ENCODE data around the gene CYP27B1. TPM values are rescaled to one million over a fixed set of nuclear protein-coding genes. Genes with fewer than 3 reads are reported as not detected.

CYP27B1 gene
- total RNA-seq, 4 donors from 2014 or later, result 0.28 to 1.2 TPM; not detected in 2

- Histone ChIP-seq H3K36me3 (no peaks in the 10 kb centered on the region), H3K27ac (no peak overlapping the region), H3K9me3 (no peaks in the 10 kb centered on the region), H3K4me1 (no peaks in the 10 kb centered on the region), H3K4me3 (no peak overlapping the region), H3K27me3 (no peaks in the 10 kb centered on the region)
- DNase-seq, result no peak
- intact Hi-C loops (cut with DNase I; ENCODE audit: low total_unique reads), result no loop called here
- TF ChIP-seq POLR2A (IDR thresholded peaks at IDR 0.05) (no peak), CTCF (IDR thresholded peaks at IDR 0.05) (no peak)
These were observed 31.1 kb upstream of the CYP27B1 start for GRCh38 chr12:57797933-57798332.

- Histone ChIP-seq H3K4me3 (no peak overlapping the region), H3K4me1 (no peaks in the 10 kb centered on the region), H3K27ac (no peak overlapping the region), H3K9me3 (no peaks in the 10 kb centered on the region), H3K36me3 (no peaks in the 10 kb centered on the region), H3K27me3 (no peaks in the 10 kb centered on the region)
- DNase-seq, result no peak
- intact Hi-C loops (cut with DNase I; ENCODE audit: low total_unique reads), result no loop called here
- no peak for TF ChIP-seq CTCF (IDR thresholded peaks at IDR 0.05)
- TF ChIP-seq POLR2A (IDR thresholded peaks at IDR 0.05), result no peak
These were observed 30.1 kb upstream of the CYP27B1 start for GRCh38 chr12:57796996-57797395.

GRCh38 chr12:57795354-57795753, 28.5 kb upstream of the CYP27B1 start:
- Histone ChIP-seq H3K27ac (no peak overlapping the region), H3K9me3 (no peaks in the 10 kb centered on the region), H3K4me3 (no peak overlapping the region), H3K36me3 (no peaks in the 10 kb centered on the region), H3K27me3 (no peaks in the 10 kb centered on the region), H3K4me1 (no peaks in the 10 kb centered on the region)
- no peak for DNase-seq
- intact Hi-C loops (cut with DNase I; ENCODE audit: low total_unique reads), result no loop called here
- TF ChIP-seq POLR2A (IDR thresholded peaks at IDR 0.05) (no peak), CTCF (IDR thresholded peaks at IDR 0.05) (no peak)

- TF ChIP-seq POLR2A (IDR thresholded peaks at IDR 0.05), result no peak
- no peak for TF ChIP-seq CTCF (IDR thresholded peaks at IDR 0.05)
- Histone ChIP-seq H3K27ac (no peak overlapping the region), H3K4me1 (no peaks in the 10 kb centered on the region), H3K36me3 (no peaks in the 10 kb centered on the region), H3K4me3 (no peak overlapping the region), H3K27me3 (no peaks in the 10 kb centered on the region), H3K9me3 (no peaks in the 10 kb centered on the region)
- no peak for DNase-seq
- intact Hi-C loops (cut with DNase I; ENCODE audit: low total_unique reads), result no loop called here
These were observed 27.0 kb upstream of the CYP27B1 start for GRCh38 chr12:57793920-57794319.

GRCh38 chr12:57783861-57784260, 17.0 kb upstream of the CYP27B1 start:
- no peaks in the 10 kb centered on the region for H3K9me3 ChIP-seq
- no peak for DNase-seq
- H3K36me3 ChIP-seq, result no peaks in the 10 kb centered on the region
- no peak for TF ChIP-seq CTCF (IDR thresholded peaks at IDR 0.05)
- TF ChIP-seq POLR2A (IDR thresholded peaks at IDR 0.05), result no peak
- no peaks in the 10 kb centered on the region for H3K27me3 ChIP-seq
- no peaks in the 10 kb centered on the region for H3K4me1 ChIP-seq
- no peak overlapping the region for H3K27ac ChIP-seq
- H3K4me3 ChIP-seq, result peak overlapping the region in 1 of 2 donors; percentile 68
- intact Hi-C loops (cut with DNase I; ENCODE audit: low total_unique reads), result no loop called here

Measured in uterus (tissue), 4 donors.